Breast epithelium (tissue), 3 donors: ENCODE data around the gene SNX25.
"Not testable (repeated sequence)": the region's sequence is repeated elsewhere in the genome, so short reads cannot be mapped to it uniquely, and the experiment has no call there.

Experiments
- CTCF ChIP-seq, 3 donors: fragments of 450-650 bp; IDR thresholded peaks; one replicate each; pipeline ENCODE4 v1.5.1; 2016 to 2017; ENCODE audit warnings: antibody characterized with exemption in 3 of 3, mild to moderate bottlenecking in 3 of 3, moderate library complexity in 3 of 3
- POLR2A ChIP-seq: fragments of 450-650 bp; IDR thresholded peaks from one replicate; pipeline ENCODE4 v1.6.1; 2016; ENCODE audit warnings: antibody characterized with exemption, mild to moderate bottlenecking, moderate library complexity

DNA sequence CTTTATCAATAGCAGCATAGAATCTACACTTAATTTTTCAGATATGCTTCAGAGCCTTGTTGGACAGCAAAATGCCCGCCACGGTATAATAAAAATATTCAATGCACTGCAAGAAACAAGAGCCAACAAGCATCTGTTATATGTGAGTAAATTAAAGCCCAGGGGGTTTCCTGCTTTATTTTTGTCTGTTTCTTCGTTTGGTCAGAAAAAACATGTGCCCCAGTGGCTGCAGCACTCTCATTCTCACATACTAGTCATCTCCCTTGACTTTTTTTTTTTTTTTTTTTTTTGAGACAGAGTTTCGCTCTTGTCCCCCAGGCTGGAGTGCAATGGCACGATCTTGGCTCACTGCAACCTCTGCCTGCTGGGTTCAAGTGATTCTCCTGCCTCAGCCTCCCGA lies 153.2 kb downstream of the SNX25 start:
- not testable (repeated sequence) for TF ChIP-seq CTCF (IDR thresholded peaks at IDR 0.05); POLR2A
